GM23338 (cell line): ENCODE results near the gene DPT. TPM values are rescaled to one million over a fixed set of nuclear protein-coding genes. Genes with fewer than 3 reads are reported as not detected.
A peak's percentile ranks its signal among the peaks of the same experiment; 100 is the strongest.

Experiments used
- ATAC-seq: fragments of 200-7000 bp; cut with Tn5 transposase; 3 replicates; pipeline ENCODE4 v1.9.1; 2020
- DNase-seq: peaks from one replicate; pipeline ENCODE4 v3.0.0-alpha.2; 2015; ENCODE audit warnings: low spot score
- H2AFZ ChIP-seq: fragments of 200-600 bp; sonication (generic); 2 replicates; pipeline ENCODE4 v1.8.0; 2016; ENCODE audit warnings: antibody characterized with exemption, mild to moderate bottlenecking, moderate library complexity
- H3F3A ChIP-seq: fragments of 200-600 bp; sonication (generic); replicated peaks from 2 replicates; pipeline ENCODE4 v1.8.0; 2017; ENCODE audit warnings: antibody characterized with exemption, mixed run types, low read depth
- H3K27ac ChIP-seq: fragments of 200-600 bp; sonication (generic); 2 replicates; pipeline ENCODE4 v1.6.1; 2016; ENCODE audit warnings: low read depth
- H3K27me3 ChIP-seq: fragments of 200-600 bp; sonication (generic); 2 replicates; pipeline ENCODE4 v1.8.0; 2016; ENCODE audit warnings: mild to moderate bottlenecking, mixed run types, moderate library complexity; ENCODE audit not compliant: insufficient read depth
- H3K36me3 ChIP-seq: fragments of 200-600 bp; sonication (generic); 2 replicates; pipeline ENCODE4 v1.8.0; 2016; ENCODE audit warnings: mild to moderate bottlenecking; ENCODE audit not compliant: insufficient read depth
- H3K4me1 ChIP-seq: fragments of 200-600 bp; sonication (generic); 2 replicates; pipeline ENCODE4 v1.8.0; 2016; ENCODE audit warnings: mild to moderate bottlenecking, moderate library complexity; ENCODE audit not compliant: insufficient read depth
- H3K4me2 ChIP-seq: fragments of 200-600 bp; sonication (generic); 2 replicates; pipeline ENCODE4 v1.7.1; 2017; ENCODE audit warnings: mixed run types
- H3K4me3 ChIP-seq: fragments of 200-600 bp; sonication (generic); 2 replicates; pipeline ENCODE4 v1.6.1; 2016; ENCODE audit warnings: mixed run types
- H3K79me2 ChIP-seq: fragments of 200-600 bp; sonication (generic); replicated peaks from 2 replicates; pipeline ENCODE4 v1.8.0; 2017; ENCODE audit warnings: mild to moderate bottlenecking; ENCODE audit not compliant: insufficient read depth
- H3K9me2 ChIP-seq: fragments of 200-600 bp; sonication (generic); 2 replicates; pipeline ENCODE4 v1.8.0; 2017; ENCODE audit not compliant: insufficient read depth
- H4K20me1 ChIP-seq: fragments of 200-600 bp; sonication (generic); replicated peaks from 2 replicates; pipeline ENCODE4 v1.8.0; 2017; ENCODE audit warnings: mild to moderate bottlenecking; ENCODE audit not compliant: insufficient read depth
- H3K27ac Mint-ChIP-seq: 2 replicates; pipeline ENCODE4 v1.8.0; 2020; ENCODE audit warnings: inconsistent platforms, mild to moderate bottlenecking, moderate library complexity, mixed read lengths
- H3K27me3 Mint-ChIP-seq: 3 replicates; pipeline ENCODE4 v1.8.0; 2022; ENCODE audit warnings: low read depth, mild to moderate bottlenecking, moderate library complexity, mixed read lengths, inconsistent platforms; ENCODE audit not compliant: insufficient read depth, poor library complexity
- H3K36me3 Mint-ChIP-seq: 3 replicates; pipeline ENCODE4 v1.8.0; 2021; ENCODE audit warnings: low read depth, mild to moderate bottlenecking, inconsistent platforms, moderate library complexity, mixed read lengths
- H3K4me1 Mint-ChIP-seq: 3 replicates; pipeline ENCODE4 v1.8.0; 2020; ENCODE audit warnings: mild to moderate bottlenecking, inconsistent platforms, mixed read lengths
- H3K4me3 Mint-ChIP-seq: 3 replicates; pipeline ENCODE4 v1.8.0; 2021; ENCODE audit warnings: moderate library complexity, mild to moderate bottlenecking, inconsistent platforms, mixed read lengths
- H3K9me3 Mint-ChIP-seq: 3 replicates; pipeline ENCODE4 v1.8.0; 2020; ENCODE audit warnings: moderate library complexity, mild to moderate bottlenecking, inconsistent platforms, mixed read lengths
- CREB1 ChIP-seq: fragments of 250-450 bp; sonication (Bioruptor Pico); IDR thresholded peaks from 2 replicates; pipeline ENCODE4 v1.5.0; 2020; ENCODE audit warnings: low read depth, mild to moderate bottlenecking, moderate library complexity
- EZH2 ChIP-seq: fragments of 200-600 bp; sonication (generic); IDR thresholded peaks from one replicate; pipeline ENCODE4 v1.8.0; 2017; ENCODE audit warnings: antibody characterized with exemption, mild to moderate bottlenecking, low read depth; ENCODE audit not compliant: unreplicated experiment
- EZH2phosphoT487 ChIP-seq: fragments of 200-600 bp; sonication (generic); IDR thresholded peaks from one replicate; pipeline ENCODE4 v1.8.1; 2018; ENCODE audit warnings: antibody characterized with exemption; ENCODE audit not compliant: unreplicated experiment
- JUNB ChIP-seq: IDR thresholded peaks from one replicate; pipeline ENCODE4 v1.6.1; 2016; ENCODE audit warnings: antibody characterized with exemption; ENCODE audit not compliant: unreplicated experiment
- NANOG ChIP-seq: IDR thresholded peaks from 2 replicates; pipeline ENCODE4 v1.6.1; 2016; ENCODE audit warnings: antibody characterized with exemption, borderline replicate concordance
- POLR2AphosphoS5 ChIP-seq: IDR thresholded peaks from 2 replicates; pipeline ENCODE4 v1.6.1; 2016; ENCODE audit warnings: antibody characterized with exemption, low read depth
- STAT1 ChIP-seq: IDR thresholded peaks from one replicate; pipeline ENCODE4 v1.6.1; 2016; ENCODE audit warnings: antibody characterized with exemption; ENCODE audit not compliant: unreplicated experiment
- ZNF114 ChIP-seq: fragments of 250-450 bp; sonication (Bioruptor Pico); IDR thresholded peaks from 2 replicates; pipeline ENCODE4 v1.5.0; 2020; ENCODE audit warnings: mild to moderate bottlenecking, moderate library complexity
- ZNF331 ChIP-seq: fragments of 250-450 bp; sonication (Bioruptor Pico); IDR thresholded peaks from 2 replicates; pipeline ENCODE4 v1.5.0; 2020; ENCODE audit warnings: low read depth, mild to moderate bottlenecking, moderate library complexity
- polyA plus RNA-seq: library from polyadenylated mRNA; unstranded; fragments of >200 nt; fragmentation: Nextera tagmentation; extraction: Ambion mirVana; gene quantifications from 2 replicates; pipeline ENCODE4 v1.2.1, GENCODE V29; 2016
- total RNA-seq: library from RNA; depleted of rRNA; stranded (reverse); fragments of >200 nt; shearing (Covaris generic); gene quantifications from 2 replicates; pipeline ENCODE4 v1.2.3, GENCODE V29; 2014
- TF ChIP-seq, protein P1 (sequence below), 2 experiments: fragments of 200-600 bp in 1 of 2; sonication (generic) in 1 of 2; conservative IDR thresholded peaks; 2 replicates each; pipeline versions ENCODE4 v1.5.1 to v1.6.1; 2016 to 2017; ENCODE audit warnings: antibody characterized with exemption in 2 of 2, low read depth in 2 of 2, mild to moderate bottlenecking in 2 of 2, moderate library complexity in 1 of 2
- TF ChIP-seq, protein P2 (sequence below): IDR thresholded peaks from one replicate; pipeline ENCODE4 v1.6.1; 2018; ENCODE audit warnings: antibody characterized with exemption; ENCODE audit not compliant: unreplicated experiment
- TF ChIP-seq, protein P3 (sequence below): IDR thresholded peaks from 2 replicates; pipeline ENCODE4 v1.6.1; 2016; ENCODE audit warnings: antibody characterized with exemption

DPT gene
- total and polyA plus RNA-seq, 2 experiments from 2014 or later, result not detected

DNA sequence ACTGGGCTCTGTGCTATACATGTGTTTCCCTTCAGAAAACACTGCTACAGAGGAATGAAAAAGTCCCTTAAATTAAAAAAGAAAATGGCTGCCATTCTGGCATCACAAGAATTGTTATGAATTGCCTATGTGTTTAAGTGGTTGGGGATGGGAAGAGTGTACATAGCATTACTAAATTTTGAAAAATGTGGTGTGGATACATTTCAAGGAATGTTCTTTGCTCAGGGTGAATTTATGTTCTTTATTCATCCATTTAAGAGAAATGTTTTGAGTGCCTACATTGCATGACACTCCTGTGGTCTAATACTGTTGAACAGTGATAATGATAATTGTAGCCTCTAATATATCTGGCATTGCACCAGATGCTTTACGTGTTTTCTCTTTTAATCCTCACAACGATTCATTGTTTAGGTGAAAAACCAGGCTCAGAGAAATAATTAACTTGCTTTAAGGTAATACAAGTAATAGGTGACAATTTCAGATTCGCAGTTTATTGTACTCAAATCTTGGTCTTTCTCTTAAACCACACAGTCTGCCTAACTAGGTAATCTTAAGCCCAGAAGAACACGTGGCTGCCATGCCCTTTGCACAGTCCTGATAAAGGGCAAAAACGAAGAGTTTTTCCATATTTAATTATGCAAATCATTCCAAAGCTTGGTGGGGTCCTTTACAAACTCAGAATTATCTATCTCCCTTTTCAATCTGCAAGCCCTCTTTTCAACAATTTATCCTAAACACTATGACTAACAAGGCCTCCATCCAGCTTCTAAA is 31.5 kb downstream of the DPT start (continued):
- TF ChIP-seq EZH2phosphoT487, result no peak
- no peak for TF ChIP-seq EZH2
- no peak for TF ChIP-seq JUNB
- TF ChIP-seq, protein P1, sequence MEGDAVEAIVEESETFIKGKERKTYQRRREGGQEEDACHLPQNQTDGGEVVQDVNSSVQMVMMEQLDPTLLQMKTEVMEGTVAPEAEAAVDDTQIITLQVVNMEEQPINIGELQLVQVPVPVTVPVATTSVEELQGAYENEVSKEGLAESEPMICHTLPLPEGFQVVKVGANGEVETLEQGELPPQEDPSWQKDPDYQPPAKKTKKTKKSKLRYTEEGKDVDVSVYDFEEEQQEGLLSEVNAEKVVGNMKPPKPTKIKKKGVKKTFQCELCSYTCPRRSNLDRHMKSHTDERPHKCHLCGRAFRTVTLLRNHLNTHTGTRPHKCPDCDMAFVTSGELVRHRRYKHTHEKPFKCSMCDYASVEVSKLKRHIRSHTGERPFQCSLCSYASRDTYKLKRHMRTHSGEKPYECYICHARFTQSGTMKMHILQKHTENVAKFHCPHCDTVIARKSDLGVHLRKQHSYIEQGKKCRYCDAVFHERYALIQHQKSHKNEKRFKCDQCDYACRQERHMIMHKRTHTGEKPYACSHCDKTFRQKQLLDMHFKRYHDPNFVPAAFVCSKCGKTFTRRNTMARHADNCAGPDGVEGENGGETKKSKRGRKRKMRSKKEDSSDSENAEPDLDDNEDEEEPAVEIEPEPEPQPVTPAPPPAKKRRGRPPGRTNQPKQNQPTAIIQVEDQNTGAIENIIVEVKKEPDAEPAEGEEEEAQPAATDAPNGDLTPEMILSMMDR (conservative IDR thresholded peaks at IDR 0.05; ENCODE audit: low read depth in 2 of 2), result no peak
- no peak for TF ChIP-seq STAT1
- TF ChIP-seq NANOG, result no peak
- TF ChIP-seq, protein P2, sequence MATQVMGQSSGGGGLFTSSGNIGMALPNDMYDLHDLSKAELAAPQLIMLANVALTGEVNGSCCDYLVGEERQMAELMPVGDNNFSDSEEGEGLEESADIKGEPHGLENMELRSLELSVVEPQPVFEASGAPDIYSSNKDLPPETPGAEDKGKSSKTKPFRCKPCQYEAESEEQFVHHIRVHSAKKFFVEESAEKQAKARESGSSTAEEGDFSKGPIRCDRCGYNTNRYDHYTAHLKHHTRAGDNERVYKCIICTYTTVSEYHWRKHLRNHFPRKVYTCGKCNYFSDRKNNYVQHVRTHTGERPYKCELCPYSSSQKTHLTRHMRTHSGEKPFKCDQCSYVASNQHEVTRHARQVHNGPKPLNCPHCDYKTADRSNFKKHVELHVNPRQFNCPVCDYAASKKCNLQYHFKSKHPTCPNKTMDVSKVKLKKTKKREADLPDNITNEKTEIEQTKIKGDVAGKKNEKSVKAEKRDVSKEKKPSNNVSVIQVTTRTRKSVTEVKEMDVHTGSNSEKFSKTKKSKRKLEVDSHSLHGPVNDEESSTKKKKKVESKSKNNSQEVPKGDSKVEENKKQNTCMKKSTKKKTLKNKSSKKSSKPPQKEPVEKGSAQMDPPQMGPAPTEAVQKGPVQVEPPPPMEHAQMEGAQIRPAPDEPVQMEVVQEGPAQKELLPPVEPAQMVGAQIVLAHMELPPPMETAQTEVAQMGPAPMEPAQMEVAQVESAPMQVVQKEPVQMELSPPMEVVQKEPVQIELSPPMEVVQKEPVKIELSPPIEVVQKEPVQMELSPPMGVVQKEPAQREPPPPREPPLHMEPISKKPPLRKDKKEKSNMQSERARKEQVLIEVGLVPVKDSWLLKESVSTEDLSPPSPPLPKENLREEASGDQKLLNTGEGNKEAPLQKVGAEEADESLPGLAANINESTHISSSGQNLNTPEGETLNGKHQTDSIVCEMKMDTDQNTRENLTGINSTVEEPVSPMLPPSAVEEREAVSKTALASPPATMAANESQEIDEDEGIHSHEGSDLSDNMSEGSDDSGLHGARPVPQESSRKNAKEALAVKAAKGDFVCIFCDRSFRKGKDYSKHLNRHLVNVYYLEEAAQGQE, result no peak

DNA sequence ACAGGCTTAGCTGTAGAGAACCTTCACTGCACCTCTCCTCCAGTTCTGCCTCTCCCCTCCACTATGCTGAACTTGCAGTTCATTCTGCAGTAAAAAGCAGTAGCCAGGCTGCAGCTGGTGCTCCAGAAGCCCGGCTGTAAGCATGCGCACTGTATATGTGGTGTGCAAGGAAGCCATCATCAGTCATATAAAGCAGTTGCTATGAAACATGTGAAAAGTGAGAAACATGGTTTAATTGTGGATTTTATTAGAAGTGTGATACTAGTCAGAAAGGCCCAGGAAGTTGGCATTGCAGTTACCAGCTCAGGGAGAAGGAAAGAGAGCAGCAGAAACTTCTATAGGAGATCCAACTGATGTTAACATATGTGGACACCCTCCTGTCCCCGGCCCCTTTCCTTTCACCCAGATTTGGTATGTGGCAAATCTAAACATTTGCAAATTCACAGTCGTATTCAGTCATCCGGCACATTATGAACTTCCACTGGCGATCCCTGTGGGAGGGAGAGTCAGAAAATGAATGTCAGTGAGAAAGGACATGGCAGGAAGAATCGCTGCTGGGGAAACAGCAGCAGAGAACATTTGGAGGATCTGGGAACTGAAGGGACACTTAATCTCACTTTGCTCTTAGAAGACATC is 32.8 kb downstream of the DPT start:
- H3K27ac Mint-ChIP-seq, result no peak overlapping the region
- TF ChIP-seq, protein P3, sequence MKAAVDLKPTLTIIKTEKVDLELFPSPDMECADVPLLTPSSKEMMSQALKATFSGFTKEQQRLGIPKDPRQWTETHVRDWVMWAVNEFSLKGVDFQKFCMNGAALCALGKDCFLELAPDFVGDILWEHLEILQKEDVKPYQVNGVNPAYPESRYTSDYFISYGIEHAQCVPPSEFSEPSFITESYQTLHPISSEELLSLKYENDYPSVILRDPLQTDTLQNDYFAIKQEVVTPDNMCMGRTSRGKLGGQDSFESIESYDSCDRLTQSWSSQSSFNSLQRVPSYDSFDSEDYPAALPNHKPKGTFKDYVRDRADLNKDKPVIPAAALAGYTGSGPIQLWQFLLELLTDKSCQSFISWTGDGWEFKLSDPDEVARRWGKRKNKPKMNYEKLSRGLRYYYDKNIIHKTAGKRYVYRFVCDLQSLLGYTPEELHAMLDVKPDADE, result no peak
- TF ChIP-seq NANOG (no peak), JUNB (no peak), CREB1 (CRISPR knock-in tag) (no peak), EZH2phosphoT487 (no peak), POLR2AphosphoS5 (no peak), ZNF331 (no peak), STAT1 (no peak), ZNF114 (CRISPR knock-in tag) (no peak), EZH2 (no peak)
- TF ChIP-seq, protein P1 (conservative IDR thresholded peaks at IDR 0.05; ENCODE audit: low read depth in 2 of 2), result no peak
- TF ChIP-seq, protein P2, result no peak

More for the DNA sequence above, 32.8 kb downstream of the DPT start:
- DNase-seq (no peak), ATAC-seq (no peak)
- Histone ChIP-seq H3K4me3 (no peak overlapping the region), H3K36me3 (no peaks in the 10 kb centered on the region), H3K9me2 (0 out of 2 replicates have a peak, but pooled peaks cover 4% of the 10 kb centered on the region), H2AFZ (peak overlapping the region; percentile 59), H3K4me2 (no peak overlapping the region; the same call in 1 of the 2 replicates), H3K4me1 (no peaks in the 10 kb centered on the region), H4K20me1 (no peaks in the 10 kb centered on the region), H3F3A (no peaks in the 10 kb centered on the region), H3K79me2 (no peaks in the 10 kb centered on the region), H3K27ac (no peak overlapping the region), H3K27me3 (no peaks in the 10 kb centered on the region)
- Mint-ChIP-seq H3K4me3 (no peak overlapping the region), H3K9me3 (no peaks in the 10 kb centered on the region), H3K36me3 (no peaks in the 10 kb centered on the region), H3K27me3 (peaks cover 9% of the 10 kb centered on the region), H3K4me1 (peaks cover 17% of the 10 kb centered on the region)
